ENCODE measurements around the gene WFDC13.
"Not testable (repeated sequence)": the region's sequence is repeated elsewhere in the genome, so short reads cannot be mapped to it uniquely, and the experiment has no call there.

The WFDC13 gene, protein sequence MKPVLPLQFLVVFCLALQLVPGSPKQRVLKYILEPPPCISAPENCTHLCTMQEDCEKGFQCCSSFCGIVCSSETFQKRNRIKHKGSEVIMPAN

DNA sequence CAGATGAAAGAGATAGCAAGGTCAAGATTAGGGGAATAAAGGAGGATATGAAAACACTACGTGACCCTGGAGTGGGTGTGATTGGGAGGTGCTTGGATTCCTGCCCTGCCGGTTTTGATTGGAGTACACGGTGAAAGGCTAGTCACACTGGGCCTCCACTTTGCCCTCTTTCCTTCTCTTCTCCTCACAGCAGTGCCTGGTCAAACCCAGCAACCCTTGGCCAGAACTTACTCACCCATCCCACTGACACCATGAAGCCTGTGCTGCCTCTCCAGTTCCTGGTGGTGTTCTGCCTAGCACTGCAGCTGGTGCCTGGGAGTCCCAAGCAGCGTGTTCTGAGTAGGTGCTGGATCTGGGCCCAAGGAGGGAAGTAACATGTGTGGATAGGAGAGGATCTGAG is at the start of gene WFDC13:
Gene WFDC13 (plus strand): TSS at position 166 of the 400 bp plus-strand sequence. CDS start 86 bp downstream, at position 252.
- no peak for DNase-seq (ENCODE audit: low read depth)

DNA sequence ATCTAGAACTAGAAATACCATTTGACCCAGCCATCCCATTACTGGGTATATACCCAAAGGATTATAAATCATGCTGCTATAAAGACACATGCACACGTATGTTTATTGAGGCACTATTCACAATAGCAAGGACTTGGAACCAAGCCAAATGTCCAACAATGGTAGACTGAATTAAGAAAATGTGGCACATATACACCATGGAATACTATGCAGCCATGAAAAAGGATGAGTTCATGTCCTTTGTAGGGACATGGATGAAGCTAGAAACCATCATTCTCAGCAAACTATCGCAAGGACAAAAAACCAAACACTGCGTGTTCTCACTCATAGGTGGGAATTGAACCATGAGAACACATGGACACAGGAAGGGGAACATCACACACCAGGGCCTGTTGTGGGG is 44.8 kb upstream of the WFDC13 start:
- DNase-seq (ENCODE audit: low read depth) = not testable (repeated sequence)

DNA sequence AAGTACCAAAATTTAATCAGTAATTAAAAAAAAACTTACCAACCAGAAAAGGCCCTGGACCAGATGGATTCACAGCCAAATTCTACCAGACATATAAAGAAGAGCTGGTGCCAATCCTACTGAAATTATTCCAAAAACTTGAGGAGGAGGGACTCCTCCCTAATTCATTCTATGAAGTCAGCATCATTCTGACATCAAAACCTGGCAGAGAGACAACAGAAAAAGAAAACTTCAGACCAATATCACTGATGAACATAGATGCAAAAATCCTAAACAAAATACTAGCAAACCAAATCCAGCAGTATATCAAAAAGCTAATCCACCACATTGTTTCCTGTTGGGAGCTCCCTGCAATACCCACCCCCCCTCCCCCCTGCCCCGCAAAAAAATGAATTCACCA is 31.7 kb upstream of the WFDC13 start, which contains the start of gene WFDC11:
Gene WFDC11 (minus strand): TSS at position 101 of the 400 bp plus-strand sequence. CDS start 19,639 bp downstream, outside the sequence.
- DNase-seq (ENCODE audit: low read depth) = no peak

DNA sequence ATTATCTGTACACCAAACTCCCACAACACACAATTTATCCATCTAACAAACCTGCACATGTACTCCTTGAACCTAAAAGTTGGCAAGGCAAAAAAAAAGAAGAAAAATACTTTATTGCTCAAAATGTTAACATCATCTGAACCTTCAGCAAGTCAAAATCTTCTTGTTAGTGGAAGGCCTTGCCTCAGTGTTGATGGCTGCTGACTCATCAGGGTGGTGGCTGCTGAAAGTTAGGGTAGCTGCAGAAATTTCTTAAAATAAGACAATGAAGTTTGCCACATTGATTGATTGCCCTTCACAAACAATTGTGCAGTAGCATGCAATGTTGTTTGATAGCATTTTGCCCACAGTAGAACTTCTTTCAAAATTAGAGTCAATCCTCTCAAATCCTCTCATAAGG is 29.1 kb upstream of the WFDC13 start:
- no peak for DNase-seq (ENCODE audit: low read depth)

DNA sequence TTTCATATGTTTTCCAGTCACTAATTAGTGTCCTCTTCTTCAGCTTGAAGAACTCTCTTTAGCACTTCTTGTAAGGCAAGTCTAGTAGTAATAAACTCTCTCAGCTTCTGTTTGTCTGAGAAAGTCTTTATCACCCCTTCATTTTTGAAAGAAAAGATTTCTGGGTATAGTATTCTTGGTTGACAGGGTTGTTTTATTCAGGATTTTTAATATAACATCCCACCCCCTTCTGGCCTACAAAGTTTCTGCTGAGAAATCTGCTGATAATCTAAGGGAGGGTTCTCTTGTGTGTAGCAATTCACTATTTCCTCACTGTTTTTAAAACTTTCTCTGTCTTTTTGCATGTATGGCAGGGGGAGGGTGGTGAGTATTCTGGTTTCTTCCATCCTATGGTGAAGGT is 22.2 kb upstream of the WFDC13 start:
- DNase-seq (ENCODE audit: low read depth) = no peak

DNA sequence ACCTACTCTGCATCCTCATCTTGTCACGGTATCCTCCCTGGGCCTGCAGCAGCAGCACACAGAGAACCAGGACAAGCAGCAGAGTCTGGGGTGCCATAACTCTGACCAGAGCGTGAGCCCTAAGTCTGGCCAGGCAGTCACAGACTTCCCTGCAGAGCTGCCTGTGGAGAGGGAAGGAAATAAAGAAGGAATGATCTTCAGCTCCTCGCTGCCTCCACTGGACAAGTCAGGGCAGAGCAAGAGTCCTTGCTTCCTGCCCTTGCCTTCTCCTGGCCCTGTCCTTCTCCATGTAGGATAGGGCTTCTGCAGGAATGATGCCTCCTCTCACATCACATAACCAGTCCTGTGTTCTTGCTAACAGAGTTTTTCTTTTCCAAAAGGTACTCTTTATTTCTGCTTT is 15.9 kb upstream of the WFDC13 start:
- DNase-seq (ENCODE audit: low read depth) = no peak

DNA sequence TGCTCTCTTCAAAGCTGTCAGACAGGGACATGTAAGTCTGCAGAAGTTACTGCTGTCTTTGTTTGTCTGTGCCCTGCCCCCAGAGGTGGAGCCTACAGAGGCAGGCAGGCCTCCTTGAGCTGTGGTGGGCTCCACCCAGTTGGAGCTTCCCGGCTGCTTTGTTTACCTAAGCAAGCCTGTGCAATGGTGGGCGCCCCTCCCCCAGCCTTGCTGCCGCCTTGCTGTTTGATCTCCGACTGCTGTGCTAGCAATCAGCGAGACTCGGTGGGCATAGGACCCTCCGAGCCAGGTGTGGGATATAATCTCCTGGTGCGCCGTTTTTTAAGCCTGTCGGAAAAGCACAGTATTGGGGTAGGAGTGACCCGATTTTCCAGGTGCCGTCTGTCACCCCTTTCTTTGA is 8.5 kb upstream of the WFDC13 start:
- DNase-seq (ENCODE audit: low read depth) = not testable (repeated sequence)

DNA sequence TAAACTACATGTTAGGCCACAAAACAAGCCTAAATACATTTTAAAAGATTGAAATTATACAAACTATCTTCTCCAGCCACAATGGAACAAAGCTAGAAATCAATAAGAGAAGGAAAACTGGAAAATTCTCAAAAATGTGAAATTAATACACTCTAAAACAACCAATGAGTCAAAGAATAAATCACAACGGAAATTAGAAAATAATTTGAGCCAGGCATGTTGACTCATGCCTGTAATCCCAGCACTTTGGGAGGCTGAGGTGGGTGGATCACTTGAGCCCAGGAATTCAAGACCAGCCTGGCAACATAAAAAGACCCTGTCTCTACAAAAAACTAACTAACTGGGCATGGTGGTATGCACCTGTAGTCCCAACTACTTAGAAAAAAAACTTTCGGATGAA is 6.3 kb upstream of the WFDC13 start:
- DNase-seq (ENCODE audit: low read depth) = no peak

DNA sequence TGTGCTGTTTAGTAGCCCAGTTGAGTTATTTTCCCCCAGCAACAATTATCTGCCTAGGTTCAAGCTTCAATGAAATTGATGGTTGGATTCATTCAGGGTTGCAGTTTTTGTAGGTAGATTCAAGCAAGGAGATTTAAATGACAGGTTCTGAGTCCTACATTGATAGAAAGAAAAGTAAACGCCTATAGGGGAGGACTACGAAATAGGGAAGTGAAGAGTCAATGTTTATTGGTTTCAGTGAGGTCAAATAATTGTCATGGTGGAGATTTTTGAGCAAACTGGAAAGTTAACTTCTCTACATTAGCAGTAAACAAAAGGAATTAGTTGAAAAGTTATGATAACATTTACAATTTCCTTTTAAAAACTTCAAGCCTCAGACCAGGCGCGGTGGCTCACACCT is 734 bp upstream of the WFDC13 start:
- no peak for DNase-seq (ENCODE audit: low read depth)

DNA sequence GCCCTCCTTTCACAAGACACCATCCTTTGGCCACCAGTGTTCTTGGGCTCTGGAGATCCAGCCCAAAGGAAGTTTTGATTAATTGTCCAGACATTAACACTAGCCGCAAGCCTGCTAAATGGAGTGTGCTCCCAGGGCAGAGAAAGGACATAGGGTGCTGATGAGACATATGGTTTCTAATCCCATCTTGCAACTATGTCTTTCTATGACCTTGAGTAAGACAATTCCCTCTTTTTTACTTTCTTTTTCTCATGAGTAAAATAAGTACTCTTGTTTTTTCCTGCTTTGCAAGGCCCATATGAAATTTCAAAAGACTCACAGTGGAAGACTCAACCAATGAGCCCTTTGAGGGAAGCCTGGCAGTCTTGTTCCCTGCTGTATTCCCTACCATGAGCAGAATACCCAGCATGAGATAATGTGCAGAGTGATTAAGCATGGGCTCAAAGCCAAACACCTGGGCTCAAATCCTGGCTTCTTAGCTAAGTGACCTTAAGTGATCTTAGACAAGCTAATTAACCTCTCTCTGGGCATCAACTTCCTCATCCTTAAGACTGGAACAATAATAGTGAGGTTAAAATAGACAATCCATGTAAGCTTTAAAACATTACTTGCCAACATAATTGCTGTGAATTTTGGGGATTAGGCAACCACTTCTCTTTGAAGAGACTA is 3.3 kb downstream of the WFDC13 start, which contains the start of gene WFDC10B:
Gene WFDC10B (minus strand): TSS at position 51 of the 669 bp plus-strand sequence. CDS start 19,027 bp downstream, outside the sequence.
- DNase-seq (ENCODE audit: low read depth) = no peak

DNA sequence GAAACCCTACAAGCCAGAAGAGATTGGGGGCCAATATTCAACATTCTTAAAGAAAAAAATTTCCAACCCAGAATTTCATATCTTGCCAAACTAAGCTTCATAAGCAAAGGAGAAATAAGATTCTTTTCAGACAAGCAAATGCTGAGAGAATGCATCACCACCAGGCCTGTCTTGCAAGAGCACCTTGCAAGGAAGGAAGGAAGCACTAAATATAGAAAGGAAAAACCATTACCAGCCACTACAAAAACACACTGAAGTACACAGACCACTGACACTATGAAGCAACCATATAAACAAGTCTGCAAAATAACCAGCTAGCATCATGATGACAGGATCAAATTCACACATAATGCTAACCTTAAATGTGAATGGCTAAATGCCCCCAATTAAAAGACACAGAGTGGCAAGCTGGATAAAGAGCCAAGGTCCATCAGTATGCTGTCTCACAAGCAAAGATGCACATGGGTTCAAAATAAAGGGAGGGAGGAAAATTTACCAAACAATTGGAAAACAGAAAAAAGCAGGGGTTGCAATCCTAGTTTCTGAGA is 14.4 kb downstream of the WFDC13 start:
- DNase-seq (ENCODE audit: low read depth) = not testable (repeated sequence)

DNA sequence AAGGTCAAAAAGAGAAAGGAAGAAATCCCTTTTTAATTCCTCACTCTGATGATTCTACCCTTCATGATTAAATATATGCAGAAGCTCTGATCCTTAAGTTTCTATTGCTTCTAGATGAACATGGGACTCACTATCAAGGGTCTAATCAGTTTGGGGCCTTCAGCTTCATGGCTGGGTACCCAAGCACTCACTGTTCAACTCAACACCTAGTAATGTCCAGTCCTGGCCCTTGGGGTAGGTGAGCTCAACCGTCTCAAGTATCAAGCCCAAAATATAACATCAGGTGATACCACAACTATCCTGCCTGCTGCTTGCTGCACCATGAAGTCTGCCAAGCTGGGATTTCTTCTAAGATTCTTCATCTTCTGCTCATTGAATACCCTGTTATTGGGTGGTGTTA is 20.2 kb downstream of the WFDC13 start, which contains the start of gene SPINT4:
Gene SPINT4 (plus strand): TSS at position 301 of the 400 bp plus-strand sequence. CDS start 21 bp downstream, at position 322.
- DNase-seq (ENCODE audit: low read depth) = no peak

DNA sequence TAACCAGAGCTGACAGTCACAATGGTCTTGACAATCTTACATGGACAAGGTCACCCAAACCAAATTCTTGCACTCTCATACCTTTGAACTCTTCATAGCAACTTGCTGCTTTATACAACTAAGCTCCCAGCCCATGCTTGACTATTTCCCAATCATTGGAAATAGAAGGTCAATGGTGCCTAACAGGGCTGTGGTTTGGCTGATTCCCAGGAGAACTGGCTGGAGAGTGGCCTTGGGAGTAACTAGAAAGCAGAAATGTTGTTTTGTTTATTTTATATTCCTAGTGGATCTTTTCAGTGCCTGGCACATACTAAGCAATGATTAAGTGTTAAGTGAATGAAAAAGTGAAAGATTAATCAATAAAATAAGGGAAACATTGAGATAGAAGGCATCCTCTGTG is 23.3 kb downstream of the WFDC13 start:
- no peak for DNase-seq (ENCODE audit: low read depth)

DNA sequence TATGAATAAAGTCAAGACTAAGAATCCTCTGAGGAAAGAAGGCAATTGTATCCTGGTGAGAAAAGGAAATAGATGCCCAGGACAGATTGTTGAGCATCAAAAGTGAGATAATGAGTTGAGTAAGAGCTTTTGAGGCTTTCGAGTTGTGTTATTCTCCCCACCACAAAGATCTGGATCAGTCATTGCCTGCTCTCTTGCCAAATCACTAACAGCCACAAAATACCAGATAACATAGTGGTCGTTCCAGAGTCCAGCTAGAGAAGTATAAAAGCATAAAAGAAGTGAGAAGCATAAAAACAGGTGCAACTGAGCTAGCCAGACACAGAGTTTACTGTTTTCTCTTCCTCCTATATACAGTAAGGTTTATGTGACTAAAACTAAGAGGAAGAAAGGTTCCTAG is 25.2 kb downstream of the WFDC13 start:
- DNase-seq (ENCODE audit: low read depth) = no peak

DNA sequence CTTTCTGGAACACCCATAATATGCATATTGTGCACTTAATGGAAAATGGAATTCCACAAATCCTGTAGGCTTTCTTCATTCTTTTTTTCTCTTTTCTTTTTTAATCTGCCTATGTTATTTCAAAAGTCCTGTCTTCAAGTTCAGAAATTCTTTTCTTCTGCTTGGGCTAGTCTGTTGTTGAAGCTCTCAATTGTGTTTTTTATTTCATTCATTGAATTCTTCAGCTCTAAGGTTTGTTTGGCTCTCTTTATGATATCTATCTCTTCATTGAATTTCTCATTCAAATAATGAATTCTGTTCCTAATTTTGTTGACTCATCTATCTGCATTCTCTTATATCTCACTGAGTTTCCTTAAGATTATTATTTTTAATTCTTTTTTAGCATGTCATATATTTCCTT is 30.4 kb downstream of the WFDC13 start:
- DNase-seq (ENCODE audit: low read depth) = no peak

DNA sequence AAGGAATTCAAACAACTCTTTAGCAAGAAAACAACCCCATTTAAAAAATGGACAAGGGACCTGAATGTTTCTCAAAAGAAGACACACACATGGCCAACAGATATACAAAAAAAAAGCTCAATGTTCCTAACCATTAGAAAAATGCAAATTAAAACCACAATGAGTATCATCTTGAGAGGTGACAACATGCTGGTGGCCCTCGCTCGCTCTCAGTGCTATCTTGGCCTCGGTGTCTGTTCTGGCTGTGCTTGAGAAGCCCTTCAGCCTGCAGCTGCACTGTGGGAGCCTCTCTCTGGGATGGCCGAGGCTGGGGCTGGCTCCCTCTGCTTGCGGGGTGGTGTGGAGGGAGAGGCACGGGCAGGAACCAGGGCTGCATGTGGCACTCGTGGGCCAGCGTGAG is 33.7 kb downstream of the WFDC13 start:
- no peak for DNase-seq (ENCODE audit: low read depth)

DNA sequence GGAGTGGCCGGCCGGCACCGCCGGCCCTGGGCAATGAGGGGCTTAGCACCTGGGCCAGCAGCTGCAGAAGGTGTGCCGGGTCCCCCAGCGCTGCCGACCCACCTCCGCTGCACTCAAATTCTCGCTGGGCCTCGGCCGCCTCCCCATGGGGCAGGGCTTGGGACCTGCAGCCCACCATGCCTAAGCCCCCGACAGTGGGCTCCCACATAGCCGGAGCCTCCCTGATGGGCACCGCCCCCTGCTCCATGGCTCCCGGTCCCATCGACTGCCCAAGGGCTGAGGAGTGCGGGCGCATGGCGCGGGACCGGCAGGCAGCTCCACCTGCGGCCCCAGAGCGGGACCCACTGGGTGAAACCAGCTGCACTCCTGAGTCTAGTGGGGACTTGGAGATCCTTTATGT is 34.1 kb downstream of the WFDC13 start:
- DNase-seq (ENCODE audit: low read depth) = no peak

DNA sequence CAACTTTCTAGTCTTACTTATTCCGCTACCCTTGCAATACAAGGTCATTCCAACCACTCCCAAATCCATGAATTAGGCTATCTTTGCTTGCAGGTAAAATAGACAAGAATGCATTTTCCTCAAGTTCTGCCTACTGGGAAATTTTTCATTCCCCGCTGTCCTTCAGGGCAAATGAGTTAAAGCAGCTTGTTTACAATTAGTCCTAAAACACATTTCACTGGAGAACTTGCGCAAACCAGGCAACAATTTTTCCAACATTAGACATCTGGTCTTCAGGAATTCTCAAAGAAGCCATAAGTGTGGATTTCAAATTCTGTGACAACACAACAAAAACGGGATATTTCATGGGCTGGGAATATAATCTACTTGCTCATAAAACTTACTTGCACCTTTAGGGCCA is 40.8 kb downstream of the WFDC13 start:
- DNase-seq (ENCODE audit: low read depth) = no peak

DNA sequence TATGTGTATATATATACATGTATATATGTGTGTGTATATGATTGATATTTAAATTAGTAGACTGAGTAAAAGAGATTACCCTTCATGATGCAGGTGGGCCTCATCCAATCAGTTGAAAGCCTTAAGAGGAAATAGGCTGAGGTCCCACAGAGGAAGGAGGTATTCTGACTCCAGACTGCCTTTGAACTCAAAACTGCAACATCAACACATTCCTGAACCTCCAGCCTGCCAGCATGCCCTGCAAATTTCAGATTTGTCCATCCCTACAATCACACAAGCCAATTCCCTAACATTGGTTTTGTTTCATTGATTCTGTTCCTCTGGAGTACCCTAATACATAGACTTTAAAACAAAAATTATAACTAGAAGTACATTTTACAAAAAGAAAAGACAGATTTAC is 43.2 kb downstream of the WFDC13 start:
- no peak for DNase-seq (ENCODE audit: low read depth)

DNA sequence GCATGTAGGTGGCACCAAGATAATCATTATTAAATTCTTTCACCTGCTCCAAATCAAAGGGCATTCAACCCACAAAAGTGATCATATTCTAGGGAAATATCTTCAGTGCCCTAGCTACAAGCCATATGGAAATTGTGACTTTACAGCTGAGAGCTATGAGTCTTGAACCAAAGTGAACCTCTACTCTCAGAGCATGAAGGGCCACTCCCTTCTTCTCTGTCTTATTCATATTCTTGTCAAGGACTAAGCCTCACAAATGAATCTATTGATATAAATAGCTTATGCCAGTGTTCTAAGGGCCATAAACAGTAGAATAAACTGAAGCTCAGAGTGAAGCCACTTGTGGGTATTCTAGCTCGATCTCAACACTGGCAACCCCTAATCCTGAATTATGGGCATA is 49.9 kb downstream of the WFDC13 start:
- DNase-seq (ENCODE audit: low read depth) = no peak

DNA sequence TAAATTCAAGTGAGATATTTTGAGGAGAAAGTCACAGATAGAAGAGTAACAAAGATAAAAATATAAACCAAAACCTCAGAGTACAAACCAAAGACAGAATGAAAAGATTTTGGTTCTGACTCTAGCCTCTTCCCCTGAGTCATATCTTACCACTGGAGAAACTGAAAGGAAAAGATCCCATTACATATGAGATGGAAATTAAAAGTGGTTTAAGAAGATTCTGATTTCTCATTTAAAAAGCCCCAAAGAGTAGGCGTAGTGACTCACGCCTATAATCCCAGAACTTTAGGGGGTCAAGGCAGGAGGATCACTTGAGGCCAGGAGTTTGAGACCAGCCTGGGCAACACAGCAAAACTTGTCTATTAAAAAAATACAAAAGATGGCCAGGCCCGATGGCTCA is 50.9 kb downstream of the WFDC13 start:
- no peak for DNase-seq (ENCODE audit: low read depth)

DNA sequence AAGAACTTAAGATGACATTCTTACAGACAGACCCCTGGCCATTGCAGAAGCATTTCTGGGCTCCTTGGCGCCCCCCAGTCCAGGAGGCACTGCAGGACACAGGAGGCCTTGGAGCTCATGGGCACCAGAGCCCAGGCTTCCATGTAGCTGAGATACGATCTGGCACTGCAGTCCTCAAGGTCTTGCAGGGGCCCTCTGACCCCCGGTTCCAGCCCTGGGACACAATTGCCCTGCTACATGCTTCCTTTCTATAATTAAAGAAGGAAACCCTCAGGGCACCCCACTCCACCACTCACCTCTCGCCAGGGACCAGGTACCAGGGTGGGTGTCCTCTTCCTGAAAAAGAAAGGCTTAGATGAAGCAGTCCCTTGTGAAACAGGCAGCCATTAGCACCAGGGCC is 56.3 kb downstream of the WFDC13 start:
- DNase-seq (ENCODE audit: low read depth) = no peak
